ENCODE results near the gene TMEM52. TPM values are rescaled to one million over a fixed set of nuclear protein-coding genes. Genes with fewer than 3 reads are reported as not detected.

The TMEM52 gene
- polyA plus RNA-seq, 3 donors from 2014 or later = 0.18 TPM; not detected in 2

DNA sequence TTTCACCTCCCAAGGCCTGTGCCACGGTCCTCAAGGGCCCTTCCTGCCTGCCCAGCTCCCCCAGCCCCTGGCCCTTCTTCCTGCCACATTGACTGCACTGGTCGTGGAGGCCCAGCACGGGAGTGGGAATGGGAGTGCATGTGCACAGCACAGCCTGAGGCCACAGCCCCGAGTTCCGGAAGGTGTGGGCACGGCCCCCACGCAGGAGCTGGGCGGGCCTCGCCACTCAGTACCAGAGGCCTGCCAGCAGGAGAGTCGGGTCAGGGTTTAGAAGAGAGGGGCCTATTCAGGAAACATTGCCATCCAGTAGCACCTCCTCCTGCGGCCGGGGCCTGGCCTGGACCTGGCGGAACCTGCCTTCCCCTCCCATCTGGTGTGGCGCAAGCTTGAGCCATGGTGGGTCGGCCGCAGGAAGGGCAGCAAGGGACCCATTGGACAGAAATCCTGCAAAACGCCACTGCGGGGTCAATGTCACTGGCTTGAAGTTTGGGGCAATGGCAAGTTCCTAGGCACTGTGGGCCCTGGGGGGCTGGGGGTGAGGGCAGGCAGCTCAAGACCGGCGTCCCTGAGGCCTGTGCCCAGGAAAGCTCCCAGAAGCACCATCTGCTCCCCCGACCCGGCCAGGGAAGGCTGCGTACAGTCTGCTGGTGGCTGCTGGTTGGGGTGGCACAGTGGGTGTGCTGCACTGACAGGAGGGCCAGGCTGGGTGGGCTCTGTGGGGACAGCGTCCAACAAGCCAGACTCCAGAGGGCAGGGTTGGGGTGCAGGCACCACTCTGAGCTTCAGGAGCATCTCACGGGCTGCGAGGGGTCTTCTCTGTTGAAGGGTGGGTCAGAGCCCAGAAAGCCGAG is 1.8 kb upstream of the TMEM52 start:
- peak overlapping the region in 3 of 5 donors; percentile 21 to 29 (median 27) for H3K4me3 Mint-ChIP-seq
- peaks cover 3 to 13% (median 5%) of the 10 kb centered on the region in 3 donors for H3K27me3 Mint-ChIP-seq (ENCODE audit: low read depth in 3 of 3)
- no peaks in the 10 kb centered on the region for H3K9me3 Mint-ChIP-seq
- no peaks in the 10 kb centered on the region for H3K36me3 Mint-ChIP-seq
- peak overlapping the region in 1 of 6 donors; percentile 42 for H3K27ac Mint-ChIP-seq
- H3K4me1 Mint-ChIP-seq = peaks cover 6 to 8% of the 10 kb centered on the region in 2 donors
- no peak for DNase-seq

DNA sequence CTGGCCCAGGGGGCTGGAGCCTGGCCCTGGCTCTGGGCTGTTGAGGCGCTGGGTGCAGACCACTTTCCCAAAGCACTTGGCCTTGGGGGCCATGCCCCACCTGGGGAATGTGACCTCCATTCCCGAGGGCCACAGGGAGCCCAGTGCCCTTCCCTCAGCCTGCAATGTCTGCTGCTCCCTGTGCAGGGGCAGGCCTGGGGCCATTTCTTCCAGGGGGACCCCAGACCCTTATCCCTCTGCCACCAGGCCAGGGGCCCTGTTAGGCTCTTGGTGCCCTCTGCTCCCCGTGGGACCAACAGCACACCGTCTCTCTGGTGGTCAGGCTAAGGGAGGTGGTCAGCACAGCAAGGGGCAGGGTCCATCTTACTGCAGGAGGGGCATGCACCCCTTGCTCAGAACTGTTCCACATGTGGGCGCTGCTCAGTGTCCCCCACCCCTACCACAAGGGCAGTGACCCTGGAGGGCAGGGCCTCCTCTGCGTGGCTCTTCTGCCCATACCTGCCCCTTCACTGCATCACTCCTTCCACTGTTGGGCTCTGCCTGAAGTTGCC is 1.1 kb upstream of the TMEM52 start:
- Mint-ChIP-seq H3K4me1 (peaks cover 6 to 8% of the 10 kb centered on the region in 2 donors), H3K36me3 (no peaks in the 10 kb centered on the region), H3K27ac (peak overlapping the region in 1 of 6 donors; percentile 42), H3K9me3 (no peaks in the 10 kb centered on the region), H3K4me3 (peak overlapping the region in 4 of 5 donors; percentile 21 to 77 (median 28)), H3K27me3 (ENCODE audit: low read depth in 3 of 3) (peaks cover 3 to 13% (median 5%) of the 10 kb centered on the region in 3 donors)
- DNase-seq = no peak

DNA sequence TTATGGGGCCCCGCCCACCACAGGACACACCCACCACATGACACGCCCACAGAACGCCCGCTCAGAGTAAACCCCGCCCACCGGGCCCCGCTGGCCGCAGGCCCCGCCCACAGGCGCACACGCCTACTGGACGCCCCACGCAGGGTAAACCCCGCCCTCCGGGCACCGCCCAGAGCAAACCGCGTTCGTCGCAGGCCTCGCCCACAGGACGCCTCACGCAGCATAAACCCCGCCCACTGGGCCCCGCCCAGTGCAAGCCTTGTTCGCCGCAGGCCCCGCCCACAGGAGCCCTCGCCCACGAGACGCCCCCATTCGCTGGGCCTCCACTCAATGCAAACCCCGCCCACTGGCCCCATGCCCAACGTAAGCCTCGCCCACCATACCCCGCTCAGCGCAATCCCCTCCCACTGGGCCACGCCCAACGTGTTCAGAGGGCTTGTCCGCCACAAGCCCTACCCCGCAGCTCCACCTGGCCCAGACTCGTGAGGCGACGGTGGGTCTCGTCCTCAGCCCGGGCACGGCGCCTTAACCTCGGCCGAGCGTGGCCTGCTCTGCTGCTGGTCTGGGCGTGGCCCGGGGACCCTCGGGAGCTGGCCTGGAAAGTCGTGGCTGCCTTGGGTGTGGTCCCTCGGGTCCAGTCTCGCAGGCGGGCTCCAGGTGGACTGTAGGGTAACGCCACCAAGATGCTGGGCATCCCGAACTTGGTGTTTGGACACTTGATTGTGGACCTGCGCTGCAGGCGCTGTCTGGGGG is 401 bp upstream of the TMEM52 start:
- Mint-ChIP-seq H3K4me3 (peak overlapping the region; percentile 70 to 79 (median 75)), H3K27me3 (ENCODE audit: low read depth in 3 of 3) (peaks cover 3 to 13% (median 5%) of the 10 kb centered on the region in 3 donors), H3K36me3 (no peaks in the 10 kb centered on the region), H3K4me1 (peaks cover 6 to 8% of the 10 kb centered on the region in 2 donors), H3K27ac (peak overlapping the region in 5 of 6 donors; percentile 70 to 82 (median 79)), H3K9me3 (no peaks in the 10 kb centered on the region)
- DNase-seq = peak; percentile 97 to 98 (median 98)

DNA sequence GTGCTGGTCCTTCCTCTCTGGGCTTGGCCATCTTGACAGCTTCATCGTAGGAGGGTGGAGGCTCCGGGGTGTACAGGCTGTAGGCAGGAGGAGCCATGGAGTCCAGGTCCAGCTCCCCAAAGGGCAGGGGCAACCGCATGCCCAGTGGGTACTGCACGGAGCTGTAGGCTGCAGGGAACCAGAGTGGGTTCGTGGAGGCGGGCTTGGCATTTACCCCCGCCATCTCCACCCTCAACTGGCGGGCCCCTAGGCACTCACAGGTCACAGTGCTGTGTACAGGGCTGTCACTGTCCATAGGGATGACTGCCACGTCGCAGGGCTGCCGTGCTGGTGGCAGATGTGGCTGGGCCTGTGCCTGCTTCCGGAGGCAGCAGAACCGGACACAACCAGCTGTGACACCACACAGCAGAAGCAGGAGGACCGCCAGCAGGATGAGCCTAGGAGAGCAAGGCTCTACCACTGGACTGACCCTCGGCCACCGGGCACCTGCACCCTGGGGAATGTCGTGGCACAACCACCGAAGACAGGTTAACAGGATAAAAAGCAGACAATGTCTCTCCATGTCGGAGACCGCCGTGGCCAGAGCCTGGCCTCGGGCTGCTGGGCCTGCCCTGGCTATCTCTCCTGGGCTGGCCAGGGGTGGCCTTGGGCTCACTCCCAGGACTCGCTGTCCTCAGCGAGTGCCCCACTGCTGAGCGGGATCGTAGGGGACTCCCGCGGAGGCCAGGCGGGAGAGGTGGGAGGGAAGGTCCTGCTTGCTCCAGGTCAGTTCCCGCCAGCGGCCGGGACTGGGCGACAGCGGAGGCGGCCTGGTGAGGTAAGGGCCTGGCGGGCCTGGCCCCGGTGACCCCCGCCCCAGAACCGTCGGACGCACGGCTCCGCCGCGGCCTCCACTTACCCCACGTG is 831 bp downstream of the TMEM52 start:
- peaks cover 5 to 16% (median 5%) of the 10 kb centered on the region in 3 donors for H3K27me3 Mint-ChIP-seq (ENCODE audit: low read depth in 3 of 3)
- no peaks in the 10 kb centered on the region for H3K9me3 Mint-ChIP-seq
- H3K4me1 Mint-ChIP-seq = peaks cover 6 to 8% of the 10 kb centered on the region in 2 donors
- no peak for DNase-seq
- no peaks in the 10 kb centered on the region for H3K36me3 Mint-ChIP-seq
- H3K4me3 Mint-ChIP-seq = peak overlapping the region; percentile 14 to 55 (median 24)
- peak overlapping the region in 1 of 6 donors; percentile 20 for H3K27ac Mint-ChIP-seq

DNA sequence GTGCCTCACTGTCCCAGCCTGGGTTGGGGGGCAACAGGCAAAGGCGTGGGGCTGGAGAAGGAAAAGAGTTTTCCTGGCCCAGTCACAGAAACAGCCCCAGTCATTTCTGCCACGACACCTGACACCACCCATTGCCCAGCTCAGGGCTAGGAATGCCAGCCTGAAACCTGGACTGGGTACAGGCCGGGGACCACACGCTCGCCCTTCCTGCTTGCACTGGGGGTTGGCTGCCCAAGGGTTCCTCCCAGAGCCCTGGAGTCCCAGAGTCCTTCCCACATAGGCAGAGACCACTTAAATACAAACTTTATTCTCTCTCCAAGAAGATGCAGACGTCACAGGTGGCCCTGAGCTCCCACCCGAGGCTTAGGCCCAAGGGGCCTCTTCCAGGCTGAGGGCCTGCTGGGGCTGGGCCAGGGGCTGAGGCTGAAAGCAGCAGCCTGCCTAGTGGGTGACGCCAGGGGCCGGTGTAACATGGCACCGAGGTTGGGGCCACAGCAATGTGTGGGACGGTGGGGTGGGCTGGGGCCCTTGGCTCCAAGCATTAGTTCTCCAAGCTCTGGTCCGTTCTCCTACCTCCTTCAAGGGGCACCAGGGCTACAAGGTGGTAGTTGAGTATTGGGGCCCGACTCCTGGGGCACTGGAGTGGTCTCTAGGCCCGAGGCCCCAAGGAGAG is 1.6 kb downstream of the TMEM52 start:
- Mint-ChIP-seq H3K36me3 (no peaks in the 10 kb centered on the region), H3K9me3 (no peaks in the 10 kb centered on the region), H3K4me3 (peak overlapping the region in 4 of 5 donors; percentile 26 to 45 (median 31)), H3K4me1 (peaks cover 6 to 8% of the 10 kb centered on the region in 2 donors), H3K27me3 (ENCODE audit: low read depth in 3 of 3) (peaks cover 5 to 16% (median 5%) of the 10 kb centered on the region in 3 donors), H3K27ac (peak overlapping the region in 1 of 6 donors; percentile 20)
- no peak for DNase-seq

DNA sequence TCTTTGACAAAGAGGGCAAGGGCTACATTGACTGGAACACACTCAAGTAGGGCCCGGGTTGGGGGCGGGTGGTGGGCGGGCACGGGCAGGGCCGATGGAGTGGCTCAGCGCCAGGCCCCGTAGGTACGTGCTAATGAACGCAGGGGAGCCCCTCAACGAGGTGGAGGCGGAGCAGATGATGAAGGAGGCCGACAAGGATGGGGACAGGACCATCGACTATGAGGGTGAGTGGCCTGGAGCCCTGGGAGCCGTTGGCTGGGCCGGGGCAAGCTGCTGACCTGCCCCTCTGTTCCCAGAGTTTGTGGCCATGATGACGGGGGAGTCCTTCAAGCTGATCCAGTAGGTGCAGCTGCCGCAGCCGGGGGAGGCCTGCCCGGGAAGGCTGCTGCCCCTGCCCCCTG is 2.2 kb downstream of the TMEM52 start:
- H3K36me3 Mint-ChIP-seq = no peaks in the 10 kb centered on the region

DNA sequence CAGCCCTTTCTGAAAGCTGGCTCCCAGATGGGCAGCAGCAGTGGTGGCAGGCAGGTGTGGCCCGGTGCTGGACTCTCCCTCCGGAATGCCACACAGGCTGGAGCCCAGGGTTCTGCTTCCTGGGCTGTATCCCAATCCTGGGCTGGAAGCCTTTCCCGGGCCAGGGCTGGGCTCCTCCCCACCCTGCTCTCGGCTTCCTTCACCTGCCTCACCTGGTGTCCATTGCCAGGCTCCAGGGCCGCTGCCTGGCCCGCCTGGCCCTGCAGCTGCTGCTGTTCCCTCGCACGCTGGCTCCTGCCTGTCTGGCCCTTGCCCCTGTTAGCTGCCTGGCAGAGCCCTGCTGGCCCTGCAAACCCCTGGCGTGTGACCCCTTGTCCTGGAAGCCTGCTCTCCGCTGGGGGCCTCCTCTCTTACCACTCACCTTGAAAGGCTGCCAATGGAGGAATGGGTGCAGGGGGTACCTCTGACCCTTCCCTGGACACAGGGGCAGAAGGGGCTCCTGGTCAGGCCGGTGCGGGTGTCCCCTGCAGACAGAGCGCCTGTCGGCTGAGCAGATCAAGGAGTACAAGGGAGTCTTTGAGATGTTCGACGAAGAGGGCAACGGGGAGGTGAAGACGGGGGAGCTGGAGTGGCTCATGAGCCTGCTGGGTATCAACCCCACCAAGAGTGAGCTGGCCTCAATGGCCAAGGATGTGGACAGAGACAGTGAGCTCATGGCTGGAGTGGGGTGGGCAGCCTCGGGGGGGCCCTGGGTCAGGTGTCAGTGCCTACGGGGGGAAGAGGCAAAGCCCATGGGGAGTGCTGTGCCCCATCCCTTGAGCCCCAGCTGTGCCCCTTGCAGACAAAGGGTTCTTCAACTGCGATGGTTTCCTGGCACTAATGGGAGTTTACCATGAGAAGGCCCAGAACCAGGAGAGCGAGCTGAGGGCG is 2.9 kb downstream of the TMEM52 start:
- DNase-seq = no peak
- H3K27me3 Mint-ChIP-seq (ENCODE audit: low read depth in 3 of 3) = peaks cover 5 to 16% (median 5%) of the 10 kb centered on the region in 3 donors
- no peaks in the 10 kb centered on the region for H3K36me3 Mint-ChIP-seq
- H3K4me1 Mint-ChIP-seq = peaks cover 6 to 8% of the 10 kb centered on the region in 2 donors
- peak overlapping the region in 2 of 6 donors; percentile 28 to 34 for H3K27ac Mint-ChIP-seq
- no peaks in the 10 kb centered on the region for H3K9me3 Mint-ChIP-seq
- H3K4me3 Mint-ChIP-seq = no peak overlapping the region

More for the DNA sequence above, 2.2 kb downstream of the TMEM52 start:
- Mint-ChIP-seq H3K27me3 (ENCODE audit: low read depth in 3 of 3) (peaks cover 5 to 16% (median 5%) of the 10 kb centered on the region in 3 donors), H3K27ac (no peak overlapping the region), H3K9me3 (no peaks in the 10 kb centered on the region), H3K4me1 (peaks cover 6 to 8% of the 10 kb centered on the region in 2 donors), H3K4me3 (peak overlapping the region in 1 of 5 donors; percentile 21)
- no peak for DNase-seq

DNA sequence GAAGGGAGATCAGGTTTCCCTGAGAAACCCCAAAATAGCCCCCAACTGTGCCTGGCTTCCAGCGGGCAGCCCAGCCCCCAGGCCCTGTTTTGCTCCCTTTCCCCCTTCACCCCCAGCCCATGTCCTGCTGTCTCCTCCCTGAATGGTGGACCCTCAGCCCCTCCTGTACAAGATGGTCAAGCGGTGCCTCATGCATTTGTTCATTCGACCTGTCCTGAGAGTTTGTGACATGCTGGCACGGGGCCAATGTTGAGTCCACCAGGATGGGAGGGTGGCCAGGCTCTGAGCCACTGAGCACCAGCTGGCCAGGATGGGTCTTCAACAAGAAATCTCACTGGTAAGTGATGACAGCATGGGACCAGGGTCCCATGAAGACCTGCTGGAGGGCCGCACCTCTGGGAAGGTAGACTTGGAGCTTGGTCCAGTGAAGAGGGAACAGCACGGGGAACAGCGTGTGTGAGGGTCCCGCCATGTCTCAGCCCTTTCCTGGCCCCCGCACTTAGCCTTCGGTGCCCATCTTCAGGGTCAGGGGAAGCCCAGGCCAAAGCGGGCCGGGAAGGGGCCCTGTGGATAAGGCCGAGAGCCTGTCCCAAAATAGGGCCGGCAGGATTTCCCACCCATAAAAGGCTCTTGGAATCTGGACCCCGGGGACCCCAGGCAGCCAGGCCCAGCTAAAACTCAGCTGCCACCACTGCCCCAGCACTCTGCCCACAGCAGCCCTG is 3.9 kb downstream of the TMEM52 start, which contains the start of gene CALML6:
Gene CALML6, plus strand, starts transcription at position 290 of the 722 bp plus-strand sequence. Its CDS starts 21 bp downstream, at position 311.
- Mint-ChIP-seq H3K36me3 (no peaks in the 10 kb centered on the region), H3K27ac (no peak within 1 kb of the TSS), H3K4me3 (no peak within 1 kb of the TSS), H3K27me3 (ENCODE audit: low read depth in 3 of 3) (peaks cover 5 to 17% (median 5%) of the 10 kb centered on the region in 3 donors), H3K4me1 (peaks cover 10% of the 10 kb centered on the region in 2 donors), H3K9me3 (no peaks in the 10 kb centered on the region)
- DNase-seq = no peak

DNA sequence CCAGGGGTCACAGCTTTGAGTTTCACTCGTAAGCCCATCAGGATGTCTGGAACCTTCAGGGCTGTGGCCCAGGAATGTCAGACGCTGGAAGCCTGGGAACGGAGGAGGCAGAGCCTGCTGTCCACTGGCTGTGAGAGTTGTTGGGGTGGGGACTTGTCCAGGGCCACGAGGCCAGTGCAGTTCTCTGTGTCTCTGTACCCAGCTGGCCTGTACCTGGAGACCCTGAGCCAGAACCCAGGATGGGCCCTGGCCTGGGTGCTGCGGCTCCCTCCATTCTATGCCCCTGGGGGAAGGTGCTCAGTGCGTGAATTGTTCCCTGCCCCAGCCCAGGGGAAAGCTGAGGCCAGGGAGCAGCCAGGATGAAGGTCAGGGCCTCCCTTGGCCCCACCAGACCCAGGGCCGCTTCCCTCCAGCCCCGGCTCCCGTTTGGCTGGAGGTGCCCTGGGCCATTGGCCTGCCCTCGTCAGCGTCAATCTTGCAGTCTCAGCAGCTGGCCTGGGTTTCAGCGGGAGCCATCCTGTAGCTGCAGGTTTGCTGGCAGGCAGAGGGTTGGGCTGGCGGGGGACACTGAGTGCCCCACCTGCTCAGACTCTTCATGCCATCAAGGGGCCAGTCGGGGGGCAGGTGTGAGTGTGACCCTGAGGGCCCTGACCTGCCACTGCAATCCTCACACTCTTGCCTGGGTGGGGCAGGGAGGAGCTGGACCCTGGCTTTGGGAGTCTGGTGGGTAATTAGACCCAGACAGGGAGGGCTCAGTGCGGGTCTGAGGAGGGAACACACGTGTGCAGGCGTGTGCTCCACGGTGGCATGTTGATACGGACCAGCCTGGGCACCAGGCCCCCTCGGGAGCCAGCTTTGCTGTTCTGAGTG is 4.7 kb downstream of the TMEM52 start:
- Mint-ChIP-seq H3K36me3 (no peaks in the 10 kb centered on the region), H3K9me3 (no peaks in the 10 kb centered on the region), H3K4me3 (no peak overlapping the region), H3K27me3 (ENCODE audit: low read depth in 3 of 3) (peaks cover 3 to 17% (median 6%) of the 10 kb centered on the region in 3 donors), H3K4me1 (peaks cover 13 to 16% of the 10 kb centered on the region in 2 donors), H3K27ac (peak overlapping the region in 1 of 6 donors; percentile 62)
- DNase-seq = no peak

DNA sequence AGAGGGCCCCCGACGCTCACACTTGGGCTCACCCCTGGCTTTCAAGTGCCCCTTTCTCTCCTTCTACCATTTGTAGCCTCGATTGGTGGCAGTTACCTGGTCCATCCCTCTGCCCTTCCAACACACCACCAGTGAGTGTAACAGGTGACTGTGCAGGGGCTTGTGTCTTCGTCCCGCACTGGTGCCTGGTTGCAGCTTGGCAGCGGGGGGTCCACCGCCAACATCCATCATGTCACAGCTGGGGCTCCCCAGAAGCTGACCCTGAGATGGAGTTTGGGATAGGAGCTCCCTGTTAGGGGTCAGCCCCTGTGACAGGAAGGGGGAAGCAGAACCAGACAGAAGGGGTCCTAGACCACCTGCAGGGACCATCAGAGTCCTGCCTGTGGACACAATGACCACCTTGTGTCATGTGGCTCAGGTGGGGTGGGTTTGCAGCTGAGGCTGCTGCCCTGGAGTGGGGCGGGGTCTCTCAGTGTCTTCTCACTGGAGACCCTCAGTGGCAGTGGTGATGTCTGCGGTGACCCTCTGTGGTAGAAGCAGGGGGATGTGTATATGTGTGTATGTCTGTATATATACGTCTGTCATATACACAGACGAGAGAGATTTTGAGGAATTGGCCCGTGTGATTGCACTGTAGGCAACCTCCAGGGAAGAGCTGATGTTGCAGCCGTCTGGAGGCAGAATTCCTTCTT is 7.6 kb downstream of the TMEM52 start:
- DNase-seq = no peak
- H3K36me3 Mint-ChIP-seq = no peaks in the 10 kb centered on the region

More for the DNA sequence above, 7.6 kb downstream of the TMEM52 start:
- H3K4me3 Mint-ChIP-seq = peak overlapping the region in 2 of 5 donors; percentile 32 to 41
- no peak overlapping the region for H3K27ac Mint-ChIP-seq
- no peaks in the 10 kb centered on the region for H3K9me3 Mint-ChIP-seq
- H3K4me1 Mint-ChIP-seq = peaks cover 11 to 13% of the 10 kb centered on the region in 2 donors
- H3K27me3 Mint-ChIP-seq (ENCODE audit: low read depth in 3 of 3) = peaks cover 0 to 11% (median 4%) of the 10 kb centered on the region in 3 donors
